GM23338 (cell line): ENCODE results near the gene ANOS1. TPM values are rescaled to one million over a fixed set of nuclear protein-coding genes. Genes with fewer than 3 reads are reported as not detected.

Experiments used
- ATAC-seq: fragments of 200-7000 bp; cut with Tn5 transposase; 3 replicates; pipeline ENCODE4 v1.9.1; 2020
- DNase-seq: peaks from one replicate; pipeline ENCODE4 v3.0.0-alpha.2; 2015; ENCODE audit warnings: low spot score
- H2AFZ ChIP-seq: fragments of 200-600 bp; sonication (generic); 2 replicates; pipeline ENCODE4 v1.8.0; 2016; ENCODE audit warnings: antibody characterized with exemption, mild to moderate bottlenecking, moderate library complexity
- H3F3A ChIP-seq: fragments of 200-600 bp; sonication (generic); replicated peaks from 2 replicates; pipeline ENCODE4 v1.8.0; 2017; ENCODE audit warnings: antibody characterized with exemption, mixed run types, low read depth
- H3K27ac ChIP-seq: fragments of 200-600 bp; sonication (generic); 2 replicates; pipeline ENCODE4 v1.6.1; 2016; ENCODE audit warnings: low read depth
- H3K27me3 ChIP-seq: fragments of 200-600 bp; sonication (generic); 2 replicates; pipeline ENCODE4 v1.8.0; 2016; ENCODE audit warnings: mild to moderate bottlenecking, mixed run types, moderate library complexity; ENCODE audit not compliant: insufficient read depth
- H3K36me3 ChIP-seq: fragments of 200-600 bp; sonication (generic); 2 replicates; pipeline ENCODE4 v1.8.0; 2016; ENCODE audit warnings: mild to moderate bottlenecking; ENCODE audit not compliant: insufficient read depth
- H3K4me1 ChIP-seq: fragments of 200-600 bp; sonication (generic); 2 replicates; pipeline ENCODE4 v1.8.0; 2016; ENCODE audit warnings: mild to moderate bottlenecking, moderate library complexity; ENCODE audit not compliant: insufficient read depth
- H3K4me2 ChIP-seq: fragments of 200-600 bp; sonication (generic); 2 replicates; pipeline ENCODE4 v1.7.1; 2017; ENCODE audit warnings: mixed run types
- H3K4me3 ChIP-seq: fragments of 200-600 bp; sonication (generic); 2 replicates; pipeline ENCODE4 v1.6.1; 2016; ENCODE audit warnings: mixed run types
- H3K79me2 ChIP-seq: fragments of 200-600 bp; sonication (generic); replicated peaks from 2 replicates; pipeline ENCODE4 v1.8.0; 2017; ENCODE audit warnings: mild to moderate bottlenecking; ENCODE audit not compliant: insufficient read depth
- H3K9me2 ChIP-seq: fragments of 200-600 bp; sonication (generic); 2 replicates; pipeline ENCODE4 v1.8.0; 2017; ENCODE audit not compliant: insufficient read depth
- H4K20me1 ChIP-seq: fragments of 200-600 bp; sonication (generic); replicated peaks from 2 replicates; pipeline ENCODE4 v1.8.0; 2017; ENCODE audit warnings: mild to moderate bottlenecking; ENCODE audit not compliant: insufficient read depth
- H3K27ac Mint-ChIP-seq: 2 replicates; pipeline ENCODE4 v1.8.0; 2020; ENCODE audit warnings: inconsistent platforms, mild to moderate bottlenecking, moderate library complexity, mixed read lengths
- H3K27me3 Mint-ChIP-seq: 3 replicates; pipeline ENCODE4 v1.8.0; 2022; ENCODE audit warnings: low read depth, mild to moderate bottlenecking, moderate library complexity, mixed read lengths, inconsistent platforms; ENCODE audit not compliant: insufficient read depth, poor library complexity
- H3K36me3 Mint-ChIP-seq: 3 replicates; pipeline ENCODE4 v1.8.0; 2021; ENCODE audit warnings: low read depth, mild to moderate bottlenecking, inconsistent platforms, moderate library complexity, mixed read lengths
- H3K4me1 Mint-ChIP-seq: 3 replicates; pipeline ENCODE4 v1.8.0; 2020; ENCODE audit warnings: mild to moderate bottlenecking, inconsistent platforms, mixed read lengths
- H3K4me3 Mint-ChIP-seq: 3 replicates; pipeline ENCODE4 v1.8.0; 2021; ENCODE audit warnings: moderate library complexity, mild to moderate bottlenecking, inconsistent platforms, mixed read lengths
- H3K9me3 Mint-ChIP-seq: 3 replicates; pipeline ENCODE4 v1.8.0; 2020; ENCODE audit warnings: moderate library complexity, mild to moderate bottlenecking, inconsistent platforms, mixed read lengths
- CREB1 ChIP-seq: fragments of 250-450 bp; sonication (Bioruptor Pico); IDR thresholded peaks from 2 replicates; pipeline ENCODE4 v1.5.0; 2020; ENCODE audit warnings: low read depth, mild to moderate bottlenecking, moderate library complexity
- EZH2 ChIP-seq: fragments of 200-600 bp; sonication (generic); IDR thresholded peaks from one replicate; pipeline ENCODE4 v1.8.0; 2017; ENCODE audit warnings: antibody characterized with exemption, mild to moderate bottlenecking, low read depth; ENCODE audit not compliant: unreplicated experiment
- EZH2phosphoT487 ChIP-seq: fragments of 200-600 bp; sonication (generic); IDR thresholded peaks from one replicate; pipeline ENCODE4 v1.8.1; 2018; ENCODE audit warnings: antibody characterized with exemption; ENCODE audit not compliant: unreplicated experiment
- JUNB ChIP-seq: IDR thresholded peaks from one replicate; pipeline ENCODE4 v1.6.1; 2016; ENCODE audit warnings: antibody characterized with exemption; ENCODE audit not compliant: unreplicated experiment
- NANOG ChIP-seq: IDR thresholded peaks from 2 replicates; pipeline ENCODE4 v1.6.1; 2016; ENCODE audit warnings: antibody characterized with exemption, borderline replicate concordance
- POLR2AphosphoS5 ChIP-seq: IDR thresholded peaks from 2 replicates; pipeline ENCODE4 v1.6.1; 2016; ENCODE audit warnings: antibody characterized with exemption, low read depth
- STAT1 ChIP-seq: IDR thresholded peaks from one replicate; pipeline ENCODE4 v1.6.1; 2016; ENCODE audit warnings: antibody characterized with exemption; ENCODE audit not compliant: unreplicated experiment
- ZNF114 ChIP-seq: fragments of 250-450 bp; sonication (Bioruptor Pico); IDR thresholded peaks from 2 replicates; pipeline ENCODE4 v1.5.0; 2020; ENCODE audit warnings: mild to moderate bottlenecking, moderate library complexity
- ZNF331 ChIP-seq: fragments of 250-450 bp; sonication (Bioruptor Pico); IDR thresholded peaks from 2 replicates; pipeline ENCODE4 v1.5.0; 2020; ENCODE audit warnings: low read depth, mild to moderate bottlenecking, moderate library complexity
- polyA plus RNA-seq: library from polyadenylated mRNA; unstranded; fragments of >200 nt; fragmentation: Nextera tagmentation; extraction: Ambion mirVana; gene quantifications from 2 replicates; pipeline ENCODE4 v1.2.1, GENCODE V29; 2016
- total RNA-seq: library from RNA; depleted of rRNA; stranded (reverse); fragments of >200 nt; shearing (Covaris generic); gene quantifications from 2 replicates; pipeline ENCODE4 v1.2.3, GENCODE V29; 2014
- TF ChIP-seq, protein P1 (sequence below), 2 experiments: fragments of 200-600 bp in 1 of 2; sonication (generic) in 1 of 2; conservative IDR thresholded peaks; 2 replicates each; pipeline versions ENCODE4 v1.5.1 to v1.6.1; 2016 to 2017; ENCODE audit warnings: antibody characterized with exemption in 2 of 2, low read depth in 2 of 2, mild to moderate bottlenecking in 2 of 2, moderate library complexity in 1 of 2
- TF ChIP-seq, protein P2 (sequence below): IDR thresholded peaks from 2 replicates; pipeline ENCODE4 v1.6.1; 2016; ENCODE audit warnings: antibody characterized with exemption
- TF ChIP-seq, protein P3 (sequence below): IDR thresholded peaks from one replicate; pipeline ENCODE4 v1.6.1; 2018; ENCODE audit warnings: antibody characterized with exemption; ENCODE audit not compliant: unreplicated experiment
- TF ChIP-seq, protein P4 (sequence below): fragments of 250-450 bp; sonication (Bioruptor Pico); IDR thresholded peaks from 2 replicates; pipeline ENCODE4 v1.5.0; 2020; ENCODE audit warnings: mild to moderate bottlenecking, moderate library complexity

Gene ANOS1
- total and polyA plus RNA-seq, 2 experiments from 2014 or later = 21.8 to 68.5 TPM

DNA sequence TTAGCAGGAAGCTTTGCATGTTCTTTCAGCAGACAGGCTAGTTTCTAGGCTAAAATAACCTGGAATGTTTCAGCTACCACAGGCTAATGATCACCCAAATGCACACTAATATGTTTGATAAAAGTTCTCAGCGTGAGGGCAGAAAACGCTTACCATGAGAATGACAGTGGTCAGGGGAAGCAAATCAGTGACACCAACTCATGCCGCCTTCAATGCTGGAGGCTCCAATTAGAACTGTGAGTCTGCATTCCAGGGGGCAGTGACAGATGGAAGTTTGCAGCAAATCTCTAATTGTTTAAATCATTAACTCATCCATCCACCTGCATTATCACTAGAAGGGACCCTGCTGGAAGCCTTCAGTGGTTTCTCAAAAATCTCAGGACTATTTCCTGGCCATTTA, 43.2 kb downstream of the ANOS1 start:
- H3K36me3 Mint-ChIP-seq = peaks cover 50% of the 10 kb centered on the region

More for the DNA sequence above, 43.2 kb downstream of the ANOS1 start:
- H3K27ac ChIP-seq = peak overlapping the region; percentile 99
- DNase-seq (peak; percentile 76), ATAC-seq (peak; percentile 92)
- H3K4me1 ChIP-seq = peaks cover 59% of the 10 kb centered on the region
- Mint-ChIP-seq H3K27me3 (no peaks in the 10 kb centered on the region), H3K4me3 (no peak overlapping the region), H3K4me1 (peaks cover 66% of the 10 kb centered on the region), H3K9me3 (no peaks in the 10 kb centered on the region), H3K27ac (peak overlapping the region; percentile 96)
- H3K9me2 ChIP-seq = no peaks in the 10 kb centered on the region
- peak overlapping the region; percentile 13; the same call in 1 of the 2 replicates for H3K4me2 ChIP-seq
- no peaks in the 10 kb centered on the region for H4K20me1 ChIP-seq
- no peaks in the 10 kb centered on the region for H3K36me3 ChIP-seq
- H2AFZ ChIP-seq = no peak overlapping the region
- H3K4me3 ChIP-seq = no peak overlapping the region
- peaks cover 8% of the 10 kb centered on the region for H3F3A ChIP-seq
- TF ChIP-seq, protein P1, sequence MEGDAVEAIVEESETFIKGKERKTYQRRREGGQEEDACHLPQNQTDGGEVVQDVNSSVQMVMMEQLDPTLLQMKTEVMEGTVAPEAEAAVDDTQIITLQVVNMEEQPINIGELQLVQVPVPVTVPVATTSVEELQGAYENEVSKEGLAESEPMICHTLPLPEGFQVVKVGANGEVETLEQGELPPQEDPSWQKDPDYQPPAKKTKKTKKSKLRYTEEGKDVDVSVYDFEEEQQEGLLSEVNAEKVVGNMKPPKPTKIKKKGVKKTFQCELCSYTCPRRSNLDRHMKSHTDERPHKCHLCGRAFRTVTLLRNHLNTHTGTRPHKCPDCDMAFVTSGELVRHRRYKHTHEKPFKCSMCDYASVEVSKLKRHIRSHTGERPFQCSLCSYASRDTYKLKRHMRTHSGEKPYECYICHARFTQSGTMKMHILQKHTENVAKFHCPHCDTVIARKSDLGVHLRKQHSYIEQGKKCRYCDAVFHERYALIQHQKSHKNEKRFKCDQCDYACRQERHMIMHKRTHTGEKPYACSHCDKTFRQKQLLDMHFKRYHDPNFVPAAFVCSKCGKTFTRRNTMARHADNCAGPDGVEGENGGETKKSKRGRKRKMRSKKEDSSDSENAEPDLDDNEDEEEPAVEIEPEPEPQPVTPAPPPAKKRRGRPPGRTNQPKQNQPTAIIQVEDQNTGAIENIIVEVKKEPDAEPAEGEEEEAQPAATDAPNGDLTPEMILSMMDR (conservative IDR thresholded peaks at IDR 0.05; ENCODE audit: low read depth in 2 of 2) = no peak
- TF ChIP-seq EZH2 (no peak), CREB1 (CRISPR knock-in tag) (peak; percentile 54), POLR2AphosphoS5 (no peak), STAT1 (no peak), JUNB (no peak), ZNF114 (CRISPR knock-in tag) (no peak), ZNF331 (CRISPR knock-in tag) (no peak), NANOG (peak; percentile 92), EZH2phosphoT487 (no peak)
- TF ChIP-seq, protein P2, sequence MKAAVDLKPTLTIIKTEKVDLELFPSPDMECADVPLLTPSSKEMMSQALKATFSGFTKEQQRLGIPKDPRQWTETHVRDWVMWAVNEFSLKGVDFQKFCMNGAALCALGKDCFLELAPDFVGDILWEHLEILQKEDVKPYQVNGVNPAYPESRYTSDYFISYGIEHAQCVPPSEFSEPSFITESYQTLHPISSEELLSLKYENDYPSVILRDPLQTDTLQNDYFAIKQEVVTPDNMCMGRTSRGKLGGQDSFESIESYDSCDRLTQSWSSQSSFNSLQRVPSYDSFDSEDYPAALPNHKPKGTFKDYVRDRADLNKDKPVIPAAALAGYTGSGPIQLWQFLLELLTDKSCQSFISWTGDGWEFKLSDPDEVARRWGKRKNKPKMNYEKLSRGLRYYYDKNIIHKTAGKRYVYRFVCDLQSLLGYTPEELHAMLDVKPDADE = no peak
- TF ChIP-seq, protein P3, sequence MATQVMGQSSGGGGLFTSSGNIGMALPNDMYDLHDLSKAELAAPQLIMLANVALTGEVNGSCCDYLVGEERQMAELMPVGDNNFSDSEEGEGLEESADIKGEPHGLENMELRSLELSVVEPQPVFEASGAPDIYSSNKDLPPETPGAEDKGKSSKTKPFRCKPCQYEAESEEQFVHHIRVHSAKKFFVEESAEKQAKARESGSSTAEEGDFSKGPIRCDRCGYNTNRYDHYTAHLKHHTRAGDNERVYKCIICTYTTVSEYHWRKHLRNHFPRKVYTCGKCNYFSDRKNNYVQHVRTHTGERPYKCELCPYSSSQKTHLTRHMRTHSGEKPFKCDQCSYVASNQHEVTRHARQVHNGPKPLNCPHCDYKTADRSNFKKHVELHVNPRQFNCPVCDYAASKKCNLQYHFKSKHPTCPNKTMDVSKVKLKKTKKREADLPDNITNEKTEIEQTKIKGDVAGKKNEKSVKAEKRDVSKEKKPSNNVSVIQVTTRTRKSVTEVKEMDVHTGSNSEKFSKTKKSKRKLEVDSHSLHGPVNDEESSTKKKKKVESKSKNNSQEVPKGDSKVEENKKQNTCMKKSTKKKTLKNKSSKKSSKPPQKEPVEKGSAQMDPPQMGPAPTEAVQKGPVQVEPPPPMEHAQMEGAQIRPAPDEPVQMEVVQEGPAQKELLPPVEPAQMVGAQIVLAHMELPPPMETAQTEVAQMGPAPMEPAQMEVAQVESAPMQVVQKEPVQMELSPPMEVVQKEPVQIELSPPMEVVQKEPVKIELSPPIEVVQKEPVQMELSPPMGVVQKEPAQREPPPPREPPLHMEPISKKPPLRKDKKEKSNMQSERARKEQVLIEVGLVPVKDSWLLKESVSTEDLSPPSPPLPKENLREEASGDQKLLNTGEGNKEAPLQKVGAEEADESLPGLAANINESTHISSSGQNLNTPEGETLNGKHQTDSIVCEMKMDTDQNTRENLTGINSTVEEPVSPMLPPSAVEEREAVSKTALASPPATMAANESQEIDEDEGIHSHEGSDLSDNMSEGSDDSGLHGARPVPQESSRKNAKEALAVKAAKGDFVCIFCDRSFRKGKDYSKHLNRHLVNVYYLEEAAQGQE = no peak
- TF ChIP-seq, protein P4, sequence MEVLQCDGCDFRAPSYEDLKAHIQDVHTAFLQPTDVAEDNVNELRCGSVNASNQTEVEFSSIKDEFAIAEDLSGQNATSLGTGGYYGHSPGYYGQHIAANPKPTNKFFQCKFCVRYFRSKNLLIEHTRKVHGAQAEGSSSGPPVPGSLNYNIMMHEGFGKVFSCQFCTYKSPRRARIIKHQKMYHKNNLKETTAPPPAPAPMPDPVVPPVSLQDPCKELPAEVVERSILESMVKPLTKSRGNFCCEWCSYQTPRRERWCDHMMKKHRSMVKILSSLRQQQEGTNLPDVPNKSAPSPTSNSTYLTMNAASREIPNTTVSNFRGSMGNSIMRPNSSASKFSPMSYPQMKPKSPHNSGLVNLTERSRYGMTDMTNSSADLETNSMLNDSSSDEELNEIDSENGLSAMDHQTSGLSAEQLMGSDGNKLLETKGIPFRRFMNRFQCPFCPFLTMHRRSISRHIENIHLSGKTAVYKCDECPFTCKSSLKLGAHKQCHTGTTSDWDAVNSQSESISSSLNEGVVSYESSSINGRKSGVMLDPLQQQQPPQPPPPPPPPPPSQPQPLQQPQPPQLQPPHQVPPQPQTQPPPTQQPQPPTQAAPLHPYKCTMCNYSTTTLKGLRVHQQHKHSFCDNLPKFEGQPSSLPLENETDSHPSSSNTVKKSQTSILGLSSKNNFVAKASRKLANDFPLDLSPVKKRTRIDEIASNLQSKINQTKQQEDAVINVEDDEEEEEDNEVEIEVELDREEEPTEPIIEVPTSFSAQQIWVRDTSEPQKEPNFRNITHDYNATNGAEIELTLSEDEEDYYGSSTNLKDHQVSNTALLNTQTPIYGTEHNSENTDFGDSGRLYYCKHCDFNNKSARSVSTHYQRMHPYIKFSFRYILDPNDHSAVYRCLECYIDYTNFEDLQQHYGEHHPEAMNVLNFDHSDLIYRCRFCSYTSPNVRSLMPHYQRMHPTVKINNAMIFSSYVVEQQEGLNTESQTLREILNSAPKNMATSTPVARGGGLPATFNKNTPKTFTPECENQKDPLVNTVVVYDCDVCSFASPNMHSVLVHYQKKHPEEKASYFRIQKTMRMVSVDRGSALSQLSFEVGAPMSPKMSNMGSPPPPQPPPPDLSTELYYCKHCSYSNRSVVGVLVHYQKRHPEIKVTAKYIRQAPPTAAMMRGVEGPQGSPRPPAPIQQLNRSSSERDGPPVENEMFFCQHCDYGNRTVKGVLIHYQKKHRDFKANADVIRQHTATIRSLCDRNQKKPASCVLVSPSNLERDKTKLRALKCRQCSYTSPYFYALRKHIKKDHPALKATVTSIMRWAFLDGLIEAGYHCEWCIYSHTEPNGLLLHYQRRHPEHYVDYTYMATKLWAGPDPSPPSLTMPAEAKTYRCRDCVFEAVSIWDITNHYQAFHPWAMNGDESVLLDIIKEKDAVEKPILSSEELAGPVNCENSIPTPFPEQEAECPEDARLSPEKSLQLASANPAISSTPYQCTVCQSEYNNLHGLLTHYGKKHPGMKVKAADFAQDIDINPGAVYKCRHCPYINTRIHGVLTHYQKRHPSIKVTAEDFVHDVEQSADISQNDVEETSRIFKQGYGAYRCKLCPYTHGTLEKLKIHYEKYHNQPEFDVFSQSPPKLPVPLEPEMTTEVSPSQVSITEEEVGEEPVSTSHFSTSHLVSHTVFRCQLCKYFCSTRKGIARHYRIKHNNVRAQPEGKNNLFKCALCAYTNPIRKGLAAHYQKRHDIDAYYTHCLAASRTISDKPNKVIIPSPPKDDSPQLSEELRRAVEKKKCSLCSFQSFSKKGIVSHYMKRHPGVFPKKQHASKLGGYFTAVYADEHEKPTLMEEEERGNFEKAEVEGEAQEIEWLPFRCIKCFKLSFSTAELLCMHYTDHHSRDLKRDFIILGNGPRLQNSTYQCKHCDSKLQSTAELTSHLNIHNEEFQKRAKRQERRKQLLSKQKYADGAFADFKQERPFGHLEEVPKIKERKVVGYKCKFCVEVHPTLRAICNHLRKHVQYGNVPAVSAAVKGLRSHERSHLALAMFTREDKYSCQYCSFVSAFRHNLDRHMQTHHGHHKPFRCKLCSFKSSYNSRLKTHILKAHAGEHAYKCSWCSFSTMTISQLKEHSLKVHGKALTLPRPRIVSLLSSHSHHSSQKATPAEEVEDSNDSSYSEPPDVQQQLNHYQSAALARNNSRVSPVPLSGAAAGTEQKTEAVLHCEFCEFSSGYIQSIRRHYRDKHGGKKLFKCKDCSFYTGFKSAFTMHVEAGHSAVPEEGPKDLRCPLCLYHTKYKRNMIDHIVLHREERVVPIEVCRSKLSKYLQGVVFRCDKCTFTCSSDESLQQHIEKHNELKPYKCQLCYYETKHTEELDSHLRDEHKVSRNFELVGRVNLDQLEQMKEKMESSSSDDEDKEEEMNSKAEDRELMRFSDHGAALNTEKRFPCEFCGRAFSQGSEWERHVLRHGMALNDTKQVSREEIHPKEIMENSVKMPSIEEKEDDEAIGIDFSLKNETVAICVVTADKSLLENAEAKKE (CRISPR knock-in tag) = no peak
- H3K79me2 ChIP-seq = peaks cover 47% of the 10 kb centered on the region
- no peaks in the 10 kb centered on the region for H3K27me3 ChIP-seq
